HUES48 (cell line): ENCODE results near the gene GLDN.

Experiments used
- H3K27ac ChIP-seq: one replicate; pipeline ENCODE4 v1.7.0; 2013; ENCODE audit warnings: low read depth, low read length, inconsistent platforms
- H3K27me3 ChIP-seq: 2 replicates; pipeline ENCODE4 v1.6.1; 2013; ENCODE audit warnings: mild to moderate bottlenecking, low read length; ENCODE audit not compliant: control insufficient read depth, insufficient read depth
- H3K36me3 ChIP-seq: 2 replicates; pipeline ENCODE4 v1.6.1; 2013; ENCODE audit warnings: low read length; ENCODE audit not compliant: control insufficient read depth, insufficient read depth
- H3K4me1 ChIP-seq: 2 replicates; pipeline ENCODE4 v1.6.1; 2013; ENCODE audit warnings: mild to moderate bottlenecking, low read length; ENCODE audit not compliant: control insufficient read depth, insufficient read depth
- H3K4me3 ChIP-seq: 2 replicates; pipeline ENCODE4 v1.5.1; 2013; ENCODE audit warnings: mild to moderate bottlenecking, low read depth, low read length
- H3K9ac ChIP-seq: 2 replicates; pipeline ENCODE4 v1.6.1; 2013; ENCODE audit warnings: mild to moderate bottlenecking, low read depth, low read length, moderate library complexity
- H3K9me3 ChIP-seq: 2 replicates; pipeline ENCODE4 v1.6.1; 2013; ENCODE audit warnings: low read length; ENCODE audit not compliant: control insufficient read depth, insufficient read depth

The GLDN gene

DNA sequence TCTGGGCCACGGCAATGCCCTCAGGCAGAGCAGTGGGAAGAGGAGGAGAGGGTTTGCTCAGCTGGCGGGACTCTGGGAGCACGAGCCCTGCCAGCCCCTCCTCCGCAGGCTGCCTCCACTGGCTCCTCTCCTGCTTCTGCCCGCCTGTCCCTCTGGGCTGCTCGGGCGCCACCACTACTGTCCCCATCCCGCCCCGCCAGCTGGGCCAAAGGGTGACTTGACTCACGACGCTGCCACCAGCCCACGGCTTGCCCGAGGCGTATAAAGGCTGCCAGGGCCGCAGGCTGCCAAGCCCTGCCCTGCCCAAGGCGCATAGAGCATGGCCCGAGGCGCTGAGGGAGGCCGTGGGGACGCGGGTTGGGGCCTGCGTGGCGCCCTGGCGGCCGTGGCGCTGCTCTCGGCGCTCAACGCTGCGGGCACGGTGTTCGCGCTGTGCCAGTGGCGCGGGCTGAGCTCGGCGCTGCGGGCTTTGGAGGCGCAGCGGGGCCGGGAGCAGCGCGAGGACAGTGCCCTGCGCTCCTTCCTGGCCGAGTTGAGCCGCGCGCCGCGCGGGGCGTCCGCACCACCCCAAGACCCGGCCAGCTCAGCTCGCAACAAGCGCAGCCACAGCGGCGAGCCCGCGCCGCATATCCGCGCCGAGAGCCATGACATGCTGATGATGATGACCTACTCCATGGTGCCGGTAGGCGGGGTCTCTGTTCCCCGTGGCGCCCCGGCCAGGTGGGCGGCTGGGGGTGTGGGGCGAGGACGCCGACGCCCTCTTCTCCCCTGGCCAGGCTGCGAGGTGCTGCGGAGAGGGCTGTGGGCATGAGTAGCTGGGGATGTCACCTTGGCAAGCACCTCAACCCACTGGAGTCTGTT, at the start of gene GLDN:
Gene GLDN, plus strand, starts transcription at position 290 of the 861 bp plus-strand sequence. Its CDS starts 30 bp downstream, at position 320.
- H3K27ac ChIP-seq = no peak within 1 kb of the TSS
- H3K27me3 ChIP-seq = peaks cover 55% of the 10 kb centered on the region
- peak within 1 kb of the TSS; percentile 68 for H3K4me3 ChIP-seq
- H3K36me3 ChIP-seq = no peaks in the 10 kb centered on the region
- no peaks in the 10 kb centered on the region for H3K9me3 ChIP-seq
- H3K9ac ChIP-seq = peak within 1 kb of the TSS; percentile 25; the same call in 1 of the 2 replicates
- peaks cover 8% of the 10 kb centered on the region for H3K4me1 ChIP-seq

DNA sequence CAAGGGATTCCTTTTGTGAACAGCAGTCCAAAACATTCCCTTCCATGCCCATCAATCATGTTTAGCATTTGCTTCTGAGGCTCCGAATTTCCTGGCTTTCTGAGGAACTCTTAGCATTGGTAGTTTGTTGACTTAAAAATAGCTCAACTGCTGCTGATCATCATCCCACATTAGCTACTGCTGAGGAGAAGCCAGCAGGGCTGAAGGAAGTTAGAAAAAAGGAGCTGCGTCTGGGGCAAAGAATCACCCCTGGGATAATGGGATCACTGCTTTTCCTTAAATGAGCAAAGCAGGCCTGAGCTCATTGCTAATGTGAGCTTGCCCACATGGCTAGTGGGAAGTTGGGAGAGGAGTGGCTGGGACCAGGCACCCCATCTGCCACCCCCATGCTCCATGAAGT, 42.8 kb upstream of the GLDN start:
- H3K36me3 ChIP-seq = no peaks in the 10 kb centered on the region
- H3K4me1 ChIP-seq = no peaks in the 10 kb centered on the region
- H3K4me3 ChIP-seq = no peak overlapping the region
- no peak overlapping the region for H3K9ac ChIP-seq
- H3K27me3 ChIP-seq = no peaks in the 10 kb centered on the region
- H3K9me3 ChIP-seq = no peaks in the 10 kb centered on the region
- no peak overlapping the region for H3K27ac ChIP-seq

DNA sequence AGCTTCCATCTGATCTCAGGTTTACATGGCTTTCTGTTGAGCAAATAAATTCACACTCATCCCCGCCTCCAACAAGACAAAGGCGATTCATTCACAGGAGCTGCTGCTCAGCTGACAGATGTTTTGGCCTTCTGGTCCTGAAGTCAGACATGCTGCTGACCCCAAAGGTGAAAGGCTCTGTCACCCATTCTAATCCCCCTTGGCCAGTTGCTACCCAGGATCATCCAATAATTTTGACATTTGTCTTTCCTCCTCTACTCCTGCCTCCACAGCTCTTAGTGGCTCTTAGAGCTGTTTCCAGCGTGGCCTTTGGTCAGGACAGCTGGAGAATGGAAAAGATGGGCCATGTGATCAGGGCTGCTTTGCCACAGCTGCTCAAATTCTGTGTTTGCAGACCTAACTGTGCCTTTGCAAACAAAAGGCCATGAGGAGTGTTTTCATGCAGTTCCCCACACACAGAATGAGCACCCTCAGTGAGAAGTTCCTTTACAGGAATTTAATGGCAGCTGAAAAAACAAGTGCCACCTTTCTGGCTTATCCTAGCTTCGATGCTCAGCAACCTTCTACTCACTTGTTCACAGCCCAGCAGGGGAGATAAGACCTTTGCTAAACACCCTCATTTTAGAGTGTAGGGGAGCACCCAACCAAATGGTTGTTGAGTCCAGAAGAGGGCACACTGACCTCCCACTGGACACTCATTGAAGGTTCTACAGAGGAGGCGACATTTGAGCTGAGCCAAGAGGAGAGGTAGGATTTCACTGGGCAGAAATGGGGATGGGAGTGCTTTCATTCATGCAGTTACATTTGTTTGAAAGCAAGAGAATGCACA, 42.1 kb upstream of the GLDN start:
- Histone ChIP-seq H3K4me1 (no peaks in the 10 kb centered on the region), H3K9ac (no peak overlapping the region), H3K4me3 (no peak overlapping the region), H3K27me3 (no peaks in the 10 kb centered on the region), H3K9me3 (no peaks in the 10 kb centered on the region), H3K27ac (no peak overlapping the region), H3K36me3 (no peaks in the 10 kb centered on the region)

DNA sequence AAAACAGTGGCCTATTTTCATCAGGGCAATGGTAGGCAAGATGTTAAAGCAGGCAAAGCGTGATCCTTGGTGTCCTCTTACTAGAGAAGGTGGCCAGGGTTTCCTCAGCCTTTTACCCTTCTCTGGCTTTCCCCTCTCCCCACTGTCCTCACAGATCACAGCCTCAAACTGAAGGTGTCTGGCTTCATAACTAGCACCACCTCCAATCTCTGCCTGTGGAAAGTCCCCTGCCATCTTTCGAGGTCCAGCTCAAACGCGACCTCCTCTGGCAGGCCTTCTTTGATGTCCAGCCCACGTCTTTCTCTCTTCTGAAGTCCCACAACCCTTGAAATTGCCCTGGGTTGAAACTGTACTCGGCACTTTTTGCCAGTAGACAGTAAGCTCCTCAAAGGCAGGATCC, 39.0 kb upstream of the GLDN start:
- Histone ChIP-seq H3K9me3 (no peaks in the 10 kb centered on the region), H3K36me3 (no peaks in the 10 kb centered on the region), H3K4me3 (no peak overlapping the region), H3K27ac (no peak overlapping the region), H3K4me1 (no peaks in the 10 kb centered on the region), H3K27me3 (no peaks in the 10 kb centered on the region), H3K9ac (no peak overlapping the region)

DNA sequence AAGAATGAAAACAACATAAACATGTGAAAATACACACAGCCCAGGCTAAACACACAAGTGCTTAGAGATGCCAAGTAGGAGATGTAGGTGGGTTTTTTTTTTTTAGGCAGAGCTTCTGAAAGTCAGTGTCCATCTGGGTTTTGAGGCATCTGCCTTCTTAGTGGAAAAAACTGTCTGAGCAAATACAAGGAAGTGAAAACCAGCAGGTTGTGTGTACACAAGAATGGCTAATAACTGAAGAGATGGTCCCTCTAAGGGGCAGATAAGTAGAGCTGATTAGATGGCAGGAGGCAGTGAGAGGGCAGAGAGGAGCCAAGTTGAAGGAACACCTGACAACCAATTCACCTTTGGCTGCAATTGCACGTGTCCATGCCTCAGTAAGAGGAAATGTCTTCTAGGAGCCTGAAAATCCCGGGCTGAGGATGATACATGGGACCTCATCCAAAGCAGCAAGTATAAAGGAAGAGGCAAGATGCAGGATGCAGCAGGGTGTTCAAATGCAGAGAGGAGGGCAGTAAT, 37.9 kb upstream of the GLDN start:
- Histone ChIP-seq H3K36me3 (no peaks in the 10 kb centered on the region), H3K27me3 (no peaks in the 10 kb centered on the region), H3K9ac (no peak overlapping the region), H3K9me3 (no peaks in the 10 kb centered on the region), H3K4me1 (no peaks in the 10 kb centered on the region), H3K27ac (no peak overlapping the region), H3K4me3 (no peak overlapping the region)

DNA sequence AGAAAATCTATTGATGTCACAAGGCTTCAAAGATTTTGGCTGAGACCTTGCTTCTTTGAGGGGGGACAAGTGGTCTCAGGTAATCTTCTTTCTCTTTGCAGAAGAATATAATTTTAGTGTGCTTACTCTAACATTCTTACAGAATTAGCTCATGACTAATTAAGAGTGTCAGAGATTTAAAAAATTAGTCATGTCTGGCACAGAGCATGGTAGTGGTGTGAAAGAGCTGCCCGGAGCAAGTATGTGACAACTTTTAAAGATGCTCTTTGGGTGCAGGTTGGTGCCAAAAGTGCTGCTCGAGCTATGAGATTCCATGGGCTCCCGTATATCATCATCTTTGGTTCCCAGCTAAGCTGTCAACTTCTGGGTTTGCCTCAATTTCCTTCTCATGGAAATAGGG, 34.1 kb upstream of the GLDN start:
- Histone ChIP-seq H3K36me3 (no peaks in the 10 kb centered on the region), H3K4me3 (no peak overlapping the region), H3K27me3 (no peaks in the 10 kb centered on the region), H3K9me3 (no peaks in the 10 kb centered on the region), H3K4me1 (no peaks in the 10 kb centered on the region), H3K9ac (no peak overlapping the region), H3K27ac (no peak overlapping the region)

DNA sequence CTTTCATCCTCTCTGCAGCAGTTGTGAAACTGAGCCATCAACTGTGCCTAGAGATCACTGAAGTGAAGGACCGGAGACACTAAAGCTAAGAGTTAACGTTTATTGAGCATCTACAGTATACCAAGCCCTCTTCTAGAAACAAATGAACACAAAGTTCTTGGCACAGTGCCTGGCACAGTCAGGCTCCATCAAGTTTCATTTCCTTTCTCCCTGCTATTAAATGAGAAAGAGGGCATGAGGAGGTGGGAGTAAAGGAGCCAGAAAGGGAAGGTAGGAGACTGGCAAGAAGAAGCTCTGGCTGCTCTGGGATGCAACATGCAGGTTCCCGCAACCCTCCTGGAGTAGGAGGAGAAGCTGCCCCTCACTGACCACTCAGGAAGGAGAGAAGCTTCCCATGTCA, 33.6 kb upstream of the GLDN start:
- Histone ChIP-seq H3K4me1 (no peaks in the 10 kb centered on the region), H3K36me3 (no peaks in the 10 kb centered on the region), H3K9ac (no peak overlapping the region), H3K27ac (no peak overlapping the region), H3K9me3 (no peaks in the 10 kb centered on the region), H3K27me3 (no peaks in the 10 kb centered on the region), H3K4me3 (no peak overlapping the region)

DNA sequence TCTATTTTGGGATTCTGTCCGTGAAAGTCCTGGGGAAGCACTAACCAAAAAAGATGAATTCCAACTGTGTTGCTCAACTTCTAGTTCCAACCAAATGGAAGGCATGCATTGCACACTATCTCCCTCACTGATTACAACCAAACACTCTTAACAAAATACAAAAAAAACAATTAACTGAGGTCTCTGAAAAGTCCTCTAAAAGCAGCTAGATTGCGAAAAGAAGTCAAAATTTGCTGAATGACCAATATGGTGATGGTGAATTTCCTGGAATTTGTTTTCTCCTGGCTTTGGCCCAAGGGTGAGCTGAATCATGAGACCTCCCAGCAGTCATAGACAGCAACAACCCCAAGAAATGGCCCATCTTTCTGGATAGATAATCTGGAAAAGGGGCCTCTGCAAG, 31.4 kb upstream of the GLDN start:
- Histone ChIP-seq H3K36me3 (no peaks in the 10 kb centered on the region), H3K9ac (no peak overlapping the region), H3K27ac (no peak overlapping the region), H3K27me3 (no peaks in the 10 kb centered on the region), H3K4me1 (no peaks in the 10 kb centered on the region), H3K9me3 (no peaks in the 10 kb centered on the region), H3K4me3 (no peak overlapping the region)

DNA sequence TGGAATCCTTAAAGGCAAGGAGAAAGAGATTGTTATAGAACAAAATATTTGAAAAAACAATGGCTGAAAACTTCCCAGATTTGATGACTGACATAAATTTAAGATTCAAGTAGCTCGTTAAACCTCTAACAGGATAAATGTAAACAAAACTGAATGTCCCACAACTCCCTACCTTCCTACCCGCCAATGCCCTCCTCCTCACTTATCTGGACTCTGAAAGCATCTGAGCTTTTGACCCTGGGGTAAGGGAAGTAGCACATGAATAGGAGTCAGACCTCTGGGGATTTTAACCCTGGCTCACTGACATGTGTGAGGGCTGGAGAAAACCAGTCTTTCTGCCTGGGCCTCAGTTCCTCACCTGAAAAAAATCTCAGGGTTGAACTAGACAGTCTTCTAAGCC, 29.9 kb upstream of the GLDN start:
- Histone ChIP-seq H3K9ac (no peak overlapping the region), H3K4me3 (no peak overlapping the region), H3K36me3 (no peaks in the 10 kb centered on the region), H3K4me1 (no peaks in the 10 kb centered on the region), H3K27ac (no peak overlapping the region), H3K27me3 (no peaks in the 10 kb centered on the region), H3K9me3 (no peaks in the 10 kb centered on the region)

DNA sequence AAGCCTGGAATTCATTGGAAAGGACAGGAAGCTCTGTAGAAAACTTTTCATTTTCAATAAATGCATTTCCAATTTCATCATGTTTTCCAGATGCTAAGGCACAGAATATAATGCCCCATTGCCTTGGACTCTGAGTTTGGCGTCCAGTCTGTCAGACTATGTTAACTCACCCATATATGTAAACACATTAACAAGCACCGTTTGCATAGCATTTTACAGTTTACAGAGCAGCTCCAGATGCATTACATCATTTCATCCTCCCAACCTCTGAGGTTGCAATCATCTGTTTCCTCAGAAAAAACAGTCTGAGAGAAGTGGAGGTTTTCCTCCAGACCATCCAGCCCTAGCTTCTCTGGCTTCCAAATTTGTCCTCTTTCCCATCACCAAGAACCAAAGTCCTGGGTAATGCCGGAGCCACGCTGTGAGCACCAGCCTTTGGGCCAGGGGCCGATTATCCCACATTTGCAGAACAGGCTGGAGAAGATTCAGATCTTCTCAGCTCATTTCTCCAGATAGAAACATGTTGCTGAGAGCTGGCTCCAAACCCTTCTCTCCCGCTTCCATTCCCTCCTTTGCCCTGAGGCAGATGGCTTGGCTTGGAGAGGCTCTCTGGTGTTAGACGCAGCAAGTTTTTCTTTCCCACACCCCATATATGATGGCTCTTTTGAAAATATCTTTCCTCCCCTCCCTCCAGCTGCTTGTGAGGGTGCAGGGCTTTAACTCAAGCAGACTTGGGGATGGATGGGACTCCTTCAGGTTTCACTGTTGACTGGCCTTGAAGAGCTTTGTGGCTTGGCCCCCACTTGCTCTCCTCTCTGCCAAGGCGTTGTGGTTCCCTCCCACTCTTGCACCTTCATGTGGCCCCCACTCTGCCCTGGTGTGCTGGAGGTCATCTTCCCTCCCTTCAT, 29.0 kb upstream of the GLDN start:
- Histone ChIP-seq H3K9me3 (no peaks in the 10 kb centered on the region), H3K4me1 (no peaks in the 10 kb centered on the region), H3K36me3 (no peaks in the 10 kb centered on the region), H3K27ac (no peak overlapping the region), H3K4me3 (no peak overlapping the region), H3K27me3 (no peaks in the 10 kb centered on the region), H3K9ac (no peak overlapping the region)
